Mesenteric fat pad (tissue), 1 donor: ENCODE measurements around the gene AZGP1. TPM values are rescaled to one million over a fixed set of nuclear protein-coding genes. Genes with fewer than 3 reads are reported as not detected.
"Not testable (repeated sequence)": the region's sequence is repeated elsewhere in the genome, so short reads cannot be mapped to it uniquely, and the experiment has no call there.

Experiments used
- DNase-seq: peaks from one replicate; pipeline ENCODE4 v3.0.0-alpha.2; 2020; ENCODE audit warnings: low spot score
- long read RNA-seq: library from polyadenylated mRNA; unstranded; transcript quantifications from one replicate; pipeline ENCODE4 v2.0.0, GENCODE V29; 2020
- total RNA-seq: library from RNA; stranded (reverse); fragmentation: NEBNext Ultra II Directional; extraction: Animal tissue kit (Norgen Biotek cat#: 25700); gene quantifications from one replicate; pipeline ENCODE4 v1.2.1, GENCODE V29; 2021
- donor health status: DM: yes; HTN: yes; CAD: no.

The AZGP1 gene
- 76.2 TPM for total RNA-seq
- long read RNA-seq, transcript AZGP1-201 (4 exons, 1,307 nt) = major isoform, 40 of 48 reads
- long read RNA-seq, partial matches to known transcripts = 1 of 48 reads
- long read RNA-seq, other reads (novel, unspliced or antisense) = 3 of 48 reads

DNA sequence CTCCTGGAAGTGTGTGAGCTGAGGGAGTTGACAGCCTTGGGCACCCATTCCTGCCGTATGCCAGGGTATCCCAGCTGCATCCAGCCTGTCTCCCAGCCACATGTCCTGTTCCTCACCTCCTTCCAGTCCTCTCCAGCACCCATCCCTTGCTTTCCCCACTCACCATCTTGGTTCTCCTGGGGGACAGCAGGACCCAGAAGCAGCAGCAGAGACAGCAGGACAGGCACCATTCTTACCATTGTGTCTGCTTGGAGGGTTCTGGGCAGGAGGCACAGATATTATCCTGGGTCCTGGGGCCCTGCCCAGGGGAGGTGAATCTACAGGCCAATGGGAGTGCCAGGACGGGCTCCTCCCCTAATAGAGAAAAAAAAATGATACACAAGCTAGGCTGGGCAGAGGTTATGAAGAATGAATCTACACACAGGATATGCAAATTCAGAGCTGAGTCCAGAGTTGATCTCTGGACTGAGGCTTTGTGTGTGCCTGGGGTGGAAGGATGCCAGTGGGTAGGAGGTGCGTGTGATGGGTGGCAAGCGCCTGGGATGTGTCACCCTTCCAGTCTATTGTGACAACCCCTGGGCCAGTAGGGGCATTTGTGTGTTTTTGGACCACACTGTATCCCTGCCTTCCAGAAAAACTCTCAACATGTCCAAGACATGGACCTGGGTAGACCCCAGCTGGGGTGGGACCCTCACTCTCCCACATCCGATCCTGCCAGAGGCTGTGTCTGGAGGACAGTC, at the start of gene AZGP1:
Gene AZGP1, minus strand, starts transcription at position 250 of the 740 bp plus-strand sequence. Its CDS starts 11 bp downstream, at position 239.
- no peak for DNase-seq

DNA sequence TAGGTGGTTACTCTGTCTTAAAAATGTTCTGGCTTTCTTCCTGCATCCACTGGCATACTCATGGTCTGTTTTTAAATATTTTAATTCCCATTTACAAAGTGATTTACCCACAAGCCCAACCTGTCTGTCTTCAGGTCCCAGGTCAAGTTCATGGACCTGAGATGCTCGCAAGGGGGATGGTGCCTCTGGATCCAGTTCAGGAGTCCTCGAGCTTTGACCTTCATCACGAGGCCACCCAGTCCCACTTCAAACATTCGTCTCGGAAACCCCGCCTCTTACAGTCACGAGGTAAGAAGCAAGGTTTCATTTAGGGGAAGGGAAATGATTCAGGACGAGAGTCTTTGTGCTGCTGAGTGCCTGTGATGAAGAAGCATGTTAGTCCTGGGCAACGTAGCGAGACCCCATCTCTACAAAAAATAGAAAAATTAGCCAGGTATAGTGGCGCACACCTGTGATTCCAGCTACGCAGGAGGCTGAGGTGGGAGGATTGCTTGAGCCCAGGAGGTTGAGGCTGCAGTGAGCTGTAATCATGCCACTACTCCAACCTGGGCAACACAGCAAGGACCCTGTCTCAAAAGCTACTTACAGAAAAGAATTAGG, 48.3 kb upstream of the AZGP1 start:
- no peak for DNase-seq

DNA sequence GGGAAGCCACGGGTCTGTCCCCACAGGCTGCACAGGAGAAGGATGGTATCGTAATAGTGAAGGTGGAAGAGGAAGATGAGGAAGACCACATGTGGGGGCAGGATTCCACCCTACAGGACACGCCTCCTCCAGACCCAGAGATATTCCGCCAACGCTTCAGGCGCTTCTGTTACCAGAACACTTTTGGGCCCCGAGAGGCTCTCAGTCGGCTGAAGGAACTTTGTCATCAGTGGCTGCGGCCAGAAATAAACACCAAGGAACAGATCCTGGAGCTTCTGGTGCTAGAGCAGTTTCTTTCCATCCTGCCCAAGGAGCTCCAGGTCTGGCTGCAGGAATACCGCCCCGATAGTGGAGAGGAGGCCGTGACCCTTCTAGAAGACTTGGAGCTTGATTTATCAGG, 47.7 kb upstream of the AZGP1 start:
- peak; percentile 49 for DNase-seq

DNA sequence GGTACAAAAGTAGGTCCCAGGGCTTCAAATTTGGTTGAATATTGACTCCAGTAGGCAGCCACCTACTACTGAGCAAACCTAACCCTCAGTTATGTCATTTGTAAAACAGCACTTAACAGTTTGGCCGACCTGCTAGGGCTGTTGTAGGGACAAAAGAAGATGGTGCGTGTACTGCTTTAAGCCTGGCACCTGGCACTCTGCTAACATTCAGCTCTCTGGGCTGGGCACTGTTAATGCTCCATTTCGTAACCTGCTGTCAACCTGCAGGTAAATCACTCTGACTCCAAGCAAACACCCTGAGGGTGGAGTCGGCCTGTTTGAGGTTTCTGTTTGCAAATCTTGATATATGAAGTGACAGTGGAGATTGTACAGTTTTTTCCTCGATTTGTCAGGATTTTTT, 46.8 kb upstream of the AZGP1 start:
- DNase-seq = no peak

DNA sequence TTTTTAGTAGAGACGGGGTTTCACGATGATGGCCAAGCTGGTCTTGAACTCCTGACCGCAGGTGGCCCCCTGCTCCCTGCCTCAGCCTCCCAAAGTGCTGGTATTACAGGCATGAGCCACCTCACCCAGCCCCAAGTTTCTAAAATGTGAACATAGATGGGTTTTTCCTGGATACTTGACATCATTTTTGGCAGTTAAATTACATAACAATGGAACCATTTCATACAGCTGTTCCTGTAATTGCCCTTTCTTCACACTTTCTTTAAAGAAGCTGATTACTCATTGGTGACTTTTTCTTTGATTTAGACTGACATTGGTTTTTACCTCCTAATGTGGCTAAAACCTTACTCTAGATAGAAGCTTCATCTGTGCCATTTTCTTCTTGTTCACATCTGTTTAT, 45.5 kb upstream of the AZGP1 start:
- peak; percentile 16 for DNase-seq

DNA sequence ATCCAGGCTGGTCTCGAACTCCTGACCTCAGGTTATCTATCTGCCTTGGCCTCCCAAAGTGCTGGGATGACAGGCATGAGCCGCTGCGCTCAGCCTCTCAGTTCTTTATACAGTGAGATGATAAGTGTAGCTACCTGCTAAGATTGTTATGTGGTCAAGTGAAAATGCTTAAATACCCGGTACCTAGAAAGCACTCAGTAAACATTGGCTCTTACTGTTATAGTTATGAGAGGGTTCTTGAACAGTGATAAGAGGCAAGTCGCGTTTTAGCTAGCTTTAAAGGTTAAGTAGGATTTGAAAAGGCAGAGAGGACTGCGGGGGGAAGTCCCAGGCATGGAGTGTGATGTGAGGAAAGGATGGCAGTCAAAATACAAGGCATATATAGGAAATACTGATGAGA, 44.1 kb upstream of the AZGP1 start:
- peak; percentile 11 for DNase-seq

DNA sequence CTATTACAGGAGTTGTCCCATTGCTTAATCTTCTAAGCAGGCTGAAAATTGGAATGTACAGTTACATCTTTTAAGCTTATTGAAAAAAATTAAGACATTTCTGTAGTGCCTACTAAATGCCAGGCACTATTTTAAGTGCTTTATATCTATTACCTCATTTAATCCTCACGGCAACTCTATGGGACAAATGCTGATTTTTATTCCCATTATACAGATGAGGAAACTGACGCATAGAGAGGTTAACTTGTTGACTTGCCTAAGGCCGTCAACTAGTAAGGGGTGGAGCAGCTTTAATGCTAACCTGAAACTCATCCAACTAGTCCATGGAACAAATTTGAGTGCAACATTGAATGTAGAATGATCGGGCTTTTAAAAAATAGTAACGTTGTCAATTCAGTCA, 42.0 kb upstream of the AZGP1 start:
- no peak for DNase-seq

DNA sequence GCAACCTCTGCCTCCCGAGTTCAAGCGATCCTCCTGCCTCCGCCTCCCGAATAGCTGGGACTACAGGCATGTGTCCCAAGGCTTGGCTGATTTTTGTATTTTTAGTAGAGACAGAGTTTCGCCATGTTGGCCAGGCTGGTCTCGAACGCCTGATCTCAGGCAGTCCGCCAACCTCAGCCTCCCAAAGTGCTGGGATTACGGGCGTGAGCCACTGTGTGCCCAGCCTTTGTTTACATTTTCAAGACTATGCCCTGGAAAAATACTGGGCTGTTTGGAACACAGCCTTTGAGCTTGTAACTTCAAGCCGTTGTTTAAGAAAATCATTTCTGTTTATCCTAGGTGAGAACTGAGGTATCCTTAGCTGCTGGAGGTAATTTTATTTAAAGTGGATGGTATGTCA, 41.5 kb upstream of the AZGP1 start:
- DNase-seq = peak; percentile 47

DNA sequence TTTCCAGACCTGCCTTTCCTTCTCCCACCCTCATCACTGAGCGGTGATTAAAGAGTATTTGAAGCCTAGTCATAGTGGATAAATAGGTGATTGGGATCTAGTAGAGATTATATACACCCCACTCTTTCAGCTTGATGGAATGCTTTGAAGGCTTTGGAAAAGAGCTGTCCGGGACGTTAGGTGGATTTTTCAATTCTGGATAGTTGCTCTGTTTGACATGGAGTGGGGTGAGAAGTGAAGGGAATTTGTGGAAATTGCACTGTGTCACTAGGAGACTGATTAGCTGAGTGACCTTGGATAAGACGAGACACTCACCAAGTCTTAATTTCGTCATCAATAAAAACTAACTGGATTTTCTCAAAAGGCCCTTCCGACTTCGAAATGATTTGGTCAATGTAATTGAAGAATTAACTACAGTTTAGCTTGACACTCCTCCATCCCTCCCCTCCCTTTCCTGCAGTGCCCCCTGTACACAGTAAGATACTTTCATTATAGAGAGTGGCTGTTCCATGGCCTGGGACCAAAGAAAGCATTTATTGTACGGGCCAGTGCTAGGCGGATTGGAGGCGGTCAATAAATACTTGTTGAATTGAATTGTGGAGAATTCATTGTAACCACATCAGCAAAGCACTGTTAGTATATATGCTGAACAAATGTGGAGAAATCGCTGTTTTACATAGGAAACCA, 40.5 kb upstream of the AZGP1 start:
- no peak for DNase-seq

DNA sequence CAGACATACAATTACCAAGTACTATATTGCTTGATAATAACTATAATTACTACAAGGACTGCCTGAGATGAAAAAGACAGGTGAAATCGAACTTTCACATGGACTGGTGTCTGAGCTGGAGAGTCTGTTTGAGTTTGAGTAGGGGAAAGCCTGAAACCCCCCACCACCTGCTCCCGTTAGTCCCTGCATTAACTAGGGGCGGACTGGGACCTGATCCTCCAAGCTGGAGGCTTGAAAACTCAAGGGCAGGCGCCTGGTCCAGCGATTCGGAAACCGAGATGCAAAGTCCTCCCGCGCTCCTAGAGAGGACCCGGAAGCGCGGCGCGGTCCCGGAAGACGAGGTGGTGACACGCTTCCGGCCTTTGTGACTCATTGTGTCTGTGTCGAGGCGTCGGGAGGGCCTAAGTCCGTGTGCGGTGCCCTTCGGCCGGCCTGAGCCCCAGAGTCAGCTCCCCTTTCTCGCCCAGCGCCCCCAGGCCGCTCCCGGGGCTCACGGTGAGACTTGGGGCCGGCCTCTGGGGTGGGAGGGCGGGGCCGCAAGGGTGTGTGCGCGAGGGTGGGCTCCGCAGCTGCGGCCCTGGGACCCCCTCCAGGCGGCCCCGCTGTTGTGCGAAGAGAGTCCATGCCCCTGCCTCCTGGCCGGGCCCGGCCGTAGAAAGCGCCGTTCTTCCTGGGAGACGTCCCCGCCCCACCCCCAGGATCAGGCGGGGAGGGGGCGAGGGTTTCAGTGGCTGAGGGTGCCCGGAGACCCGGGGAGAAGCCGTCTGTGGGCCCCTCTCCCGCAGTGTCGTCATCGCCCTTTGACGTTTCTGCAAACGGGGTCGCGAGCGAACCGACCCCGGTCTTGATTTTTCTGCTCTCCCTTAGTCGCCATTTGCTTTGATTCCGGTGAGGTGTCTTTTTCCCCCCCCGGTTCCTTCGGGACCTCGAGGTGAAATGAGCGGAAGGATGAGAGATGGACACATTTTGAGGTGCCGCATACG, 39.7 kb upstream of the AZGP1 start, which contains the start of gene ZKSCAN1:
Gene ZKSCAN1, plus strand, starts transcription at position 365 of the 983 bp plus-strand sequence. CDS start 7,911 bp downstream, outside the sequence.
- DNase-seq = peak; percentile 96

DNA sequence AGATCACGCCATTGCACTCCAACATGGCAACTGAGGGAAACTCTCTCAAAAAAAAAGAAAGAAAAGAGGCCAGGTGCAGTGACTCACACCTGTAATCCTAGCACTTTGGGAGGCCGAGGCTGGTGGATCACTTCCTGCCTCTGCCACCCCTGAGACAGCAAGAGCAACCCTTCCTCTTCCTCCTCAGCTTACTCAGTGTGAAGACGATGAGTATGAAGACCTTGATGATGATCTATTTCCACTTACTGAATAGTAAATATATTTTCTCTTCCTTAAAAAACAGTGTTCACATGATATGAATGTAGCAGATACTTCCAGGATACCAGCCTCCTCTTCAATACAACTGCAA, 37.5 kb upstream of the AZGP1 start:
- DNase-seq = no peak

DNA sequence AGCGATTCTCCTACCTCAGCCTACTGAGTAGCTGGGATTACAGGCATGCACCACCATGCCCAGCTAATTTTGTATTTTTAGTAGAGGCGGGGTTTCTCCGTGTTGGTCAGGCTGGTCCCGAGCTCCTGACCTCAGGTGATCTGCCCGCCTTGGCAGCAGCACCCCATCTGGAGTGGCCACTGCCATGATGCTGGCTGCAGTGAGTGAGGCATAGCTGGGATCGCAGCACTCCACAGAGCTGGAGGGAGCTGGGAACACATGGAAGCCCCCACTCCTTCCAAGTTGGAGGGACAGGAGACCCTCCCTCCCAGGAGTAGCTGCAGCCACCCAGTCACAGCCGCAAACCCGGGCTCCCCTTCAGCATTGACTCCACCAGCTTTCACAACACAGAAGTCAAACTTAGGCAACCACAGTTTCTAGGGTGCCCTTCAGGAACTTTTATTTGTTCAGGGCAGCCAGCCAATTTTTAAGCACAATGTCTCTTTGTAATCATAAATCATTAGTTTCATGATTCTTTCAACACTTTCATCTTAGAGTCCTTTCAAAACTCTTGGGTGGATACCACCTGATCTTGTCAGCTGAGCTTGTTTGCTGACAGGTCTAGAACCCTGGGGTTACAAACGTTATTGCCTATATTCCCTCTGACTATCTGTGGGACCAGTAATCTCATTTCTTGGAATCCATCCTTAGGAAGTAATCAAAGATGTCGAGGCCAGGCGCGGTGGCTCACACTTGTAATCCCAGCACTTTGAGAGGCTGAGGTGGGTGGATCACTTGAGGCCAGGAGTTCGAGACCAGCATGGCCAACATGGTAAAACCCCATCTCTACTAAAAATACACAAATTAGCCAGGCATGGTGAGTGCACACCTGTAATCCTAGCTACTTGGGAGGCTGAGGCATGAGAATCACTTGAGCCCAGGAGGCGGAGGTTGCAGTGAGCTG, 36.8 kb upstream of the AZGP1 start:
- not testable (repeated sequence) for DNase-seq

DNA sequence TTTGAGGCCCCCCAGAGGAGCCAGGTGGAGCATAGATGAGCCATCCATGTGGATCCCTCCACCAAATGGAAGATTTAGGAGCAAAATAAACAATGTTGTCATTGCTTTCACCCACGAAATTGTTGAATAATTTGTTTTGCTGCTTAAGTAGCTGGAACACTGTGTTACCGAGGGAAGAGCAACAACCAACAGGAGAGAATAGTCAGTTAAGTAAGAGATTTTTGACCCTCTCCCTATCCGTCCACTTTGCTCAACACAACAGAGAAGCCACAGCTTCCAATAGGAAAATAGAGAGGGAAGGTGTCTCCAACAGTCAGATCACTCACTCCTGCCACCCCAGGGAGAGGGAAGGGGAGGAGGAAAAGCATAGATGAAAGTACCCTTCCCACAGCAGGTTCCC, 35.7 kb upstream of the AZGP1 start:
- DNase-seq = no peak

DNA sequence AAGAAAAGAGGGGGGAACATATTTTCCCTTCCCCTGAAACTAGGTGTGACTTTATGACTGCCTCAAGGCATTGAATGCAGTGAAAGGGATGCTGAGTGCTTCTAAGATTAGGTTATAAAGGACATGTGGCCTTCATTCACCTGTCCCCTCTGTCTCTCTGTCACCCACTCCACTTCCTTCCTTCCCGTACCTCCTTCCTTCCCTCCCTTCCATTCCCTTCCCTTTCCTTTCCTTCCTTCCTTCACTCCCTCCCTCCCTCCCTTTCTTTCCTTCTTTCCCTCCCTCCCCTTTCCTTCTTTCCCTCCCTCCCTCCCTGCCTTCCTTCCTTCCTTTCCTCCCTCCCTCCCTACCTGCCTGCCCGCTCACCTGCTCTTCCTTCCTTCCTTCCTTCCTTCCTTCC, 35.1 kb upstream of the AZGP1 start:
- no peak for DNase-seq

DNA sequence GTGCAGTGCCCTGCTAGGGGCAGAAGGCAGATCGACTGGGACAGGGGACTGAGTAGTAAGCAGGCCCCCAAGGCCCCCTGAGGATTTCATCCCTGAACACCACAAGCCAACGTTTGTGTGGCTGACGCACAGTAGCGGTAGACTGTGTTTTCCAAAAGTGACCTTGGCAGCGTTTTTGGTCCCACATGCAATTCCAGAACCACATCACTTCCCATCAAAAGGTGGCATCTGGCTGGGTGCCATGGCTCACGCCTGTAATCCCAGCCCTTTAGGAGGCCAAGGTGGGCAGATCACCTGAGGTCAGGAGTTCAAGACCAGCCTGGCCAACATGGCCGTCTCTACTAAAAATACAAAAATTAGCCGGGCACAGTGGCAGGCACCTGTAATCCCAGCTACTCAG, 34.1 kb upstream of the AZGP1 start:
- not testable (repeated sequence) for DNase-seq

DNA sequence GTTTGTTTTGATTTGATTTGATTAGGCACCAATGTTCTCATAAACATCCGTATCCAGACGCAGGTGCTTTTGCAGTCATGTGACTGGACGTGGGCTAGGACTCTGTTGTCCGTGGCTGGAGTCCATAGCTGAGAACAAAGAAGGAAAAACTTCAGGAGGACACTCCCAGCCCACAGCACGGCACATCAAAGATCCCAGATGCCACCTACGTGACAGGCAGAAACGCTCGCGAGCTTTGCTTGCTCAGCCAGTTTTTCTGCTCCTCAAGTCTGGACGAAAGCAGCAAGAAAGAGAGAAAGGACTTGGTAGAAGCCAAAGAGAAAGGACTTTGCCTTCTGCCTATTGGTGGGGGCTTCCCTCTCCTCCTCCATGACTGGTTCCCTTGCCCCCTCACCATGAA, 32.7 kb upstream of the AZGP1 start:
- no peak for DNase-seq

DNA sequence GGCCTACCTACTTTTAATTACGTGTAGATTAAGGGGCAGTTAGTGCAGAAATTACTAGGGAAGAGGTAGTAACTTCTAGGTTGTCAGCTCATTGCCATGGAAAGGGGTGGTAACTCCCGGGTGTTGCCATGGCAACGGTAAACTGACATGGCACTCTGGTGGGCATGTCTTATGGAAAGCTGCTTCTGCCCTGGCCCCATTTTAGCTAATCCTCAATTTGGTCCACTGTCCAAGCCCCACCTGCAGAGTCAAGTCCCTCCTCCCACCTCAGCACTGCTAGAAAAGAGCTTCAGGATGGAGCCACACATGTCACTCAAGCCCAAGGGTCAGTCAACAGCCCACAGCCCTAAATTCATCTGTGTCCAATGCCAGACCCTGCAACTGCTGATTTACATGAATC, 32.1 kb upstream of the AZGP1 start:
- DNase-seq = no peak

DNA sequence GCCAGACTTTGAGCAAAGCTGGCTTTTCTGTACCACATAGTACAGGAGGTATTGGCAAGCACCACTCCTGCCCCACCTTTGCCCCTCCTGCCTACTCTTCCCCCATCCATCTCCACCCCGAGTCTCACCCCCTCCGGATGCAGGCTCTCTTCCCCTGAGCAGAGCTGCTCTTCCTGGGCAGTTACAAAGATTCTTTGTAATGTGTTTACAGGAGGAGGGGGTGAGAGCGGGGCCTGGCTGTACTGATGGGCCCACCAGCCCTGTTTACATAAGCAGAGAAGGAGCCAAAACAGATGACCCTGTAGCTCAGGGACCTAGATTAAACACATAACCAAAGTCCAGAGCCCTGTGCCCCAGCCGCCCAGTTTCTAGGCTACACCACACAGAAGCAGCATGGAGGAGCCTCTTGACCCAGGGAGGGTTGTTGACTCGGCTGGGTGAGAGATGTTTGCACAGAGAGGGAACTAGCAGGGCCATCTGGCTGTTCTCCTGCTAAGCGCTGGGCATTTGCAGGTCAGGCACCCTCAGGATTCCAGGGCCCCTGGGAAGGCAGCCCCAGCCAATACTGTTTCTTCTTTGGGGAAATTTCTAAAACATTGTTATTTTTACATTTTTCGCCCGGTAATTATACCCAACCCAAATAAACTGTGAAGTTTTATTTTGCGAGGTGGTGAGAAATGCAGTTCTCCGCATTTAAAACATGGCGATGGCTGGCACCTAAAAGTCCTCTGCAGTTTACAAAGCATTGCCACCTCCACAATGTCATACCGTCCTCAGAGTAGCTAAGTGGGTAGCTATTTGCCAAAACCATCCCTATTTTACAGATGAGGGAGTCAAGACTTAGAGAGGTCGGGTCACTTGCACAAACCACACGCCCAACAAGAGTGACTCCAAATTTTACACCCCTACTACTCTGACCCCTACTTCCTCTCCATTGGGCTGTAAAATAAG, 28.2 kb upstream of the AZGP1 start:
- DNase-seq = no peak

DNA sequence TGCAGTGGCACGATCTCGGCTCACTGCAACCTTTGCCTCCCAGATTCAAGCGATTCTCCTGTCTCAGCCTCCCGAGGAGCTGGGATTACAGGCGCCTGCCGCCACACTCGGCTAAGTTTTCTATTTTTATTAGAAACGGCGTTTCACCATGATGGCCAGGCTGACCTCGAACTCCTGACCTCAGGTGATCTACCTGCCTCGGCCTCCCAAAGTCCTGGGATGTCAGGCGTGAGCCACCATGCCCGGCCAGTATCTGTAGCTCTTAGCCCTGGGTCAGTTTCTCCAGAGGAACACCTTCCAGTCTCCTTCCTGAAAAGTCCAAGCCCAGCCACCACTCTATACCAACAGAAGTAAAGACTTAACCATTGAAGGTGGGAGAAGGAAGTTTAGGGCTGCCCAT, 24.4 kb upstream of the AZGP1 start:
- DNase-seq = no peak
